Central memory CD8-positive, alpha-beta T cell (primary cell): ENCODE results near the gene RND1.
"Not testable (repeated sequence)": the region's sequence is repeated elsewhere in the genome, so short reads cannot be mapped to it uniquely, and the experiment has no call there.

Experiments
- ATAC-seq: fragments of 150-1000 bp; cut with Tn5 transposase; replicated peaks from 2 replicates; pipeline ENCODE4 v1.10.0; 2022; ENCODE audit warnings: mild to moderate bottlenecking, moderate FRiP score, moderate number of reproducible peaks; ENCODE audit not compliant: poor library complexity, severe bottlenecking; ENCODE audit errors: extremely low read depth
- DNase-seq, 2 donors: peaks; one replicate each; pipeline ENCODE4 v3.0.0; 2021; ENCODE audit warnings: low spot score in 2 of 2
- H3K27ac Mint-ChIP-seq: one replicate; pipeline ENCODE4 v1.8.0; 2022; ENCODE audit warnings: low read depth, mild to moderate bottlenecking, moderate library complexity, mixed read lengths
- H3K27me3 Mint-ChIP-seq: one replicate; pipeline ENCODE4 v1.8.0; 2022; ENCODE audit warnings: mixed read lengths
- H3K36me3 Mint-ChIP-seq: one replicate; pipeline ENCODE4 v1.8.0; 2022; ENCODE audit warnings: mild to moderate bottlenecking, moderate library complexity, mixed read lengths; ENCODE audit not compliant: insufficient read depth
- H3K4me1 Mint-ChIP-seq: one replicate; pipeline ENCODE4 v1.8.0; 2022; ENCODE audit warnings: mixed read lengths
- H3K4me3 Mint-ChIP-seq: one replicate; pipeline ENCODE4 v1.8.0; 2022; ENCODE audit warnings: mild to moderate bottlenecking, moderate library complexity, mixed read lengths
- H3K9me3 Mint-ChIP-seq: one replicate; pipeline ENCODE4 v1.8.0; 2022; ENCODE audit warnings: mixed read lengths

RND1 gene

DNA sequence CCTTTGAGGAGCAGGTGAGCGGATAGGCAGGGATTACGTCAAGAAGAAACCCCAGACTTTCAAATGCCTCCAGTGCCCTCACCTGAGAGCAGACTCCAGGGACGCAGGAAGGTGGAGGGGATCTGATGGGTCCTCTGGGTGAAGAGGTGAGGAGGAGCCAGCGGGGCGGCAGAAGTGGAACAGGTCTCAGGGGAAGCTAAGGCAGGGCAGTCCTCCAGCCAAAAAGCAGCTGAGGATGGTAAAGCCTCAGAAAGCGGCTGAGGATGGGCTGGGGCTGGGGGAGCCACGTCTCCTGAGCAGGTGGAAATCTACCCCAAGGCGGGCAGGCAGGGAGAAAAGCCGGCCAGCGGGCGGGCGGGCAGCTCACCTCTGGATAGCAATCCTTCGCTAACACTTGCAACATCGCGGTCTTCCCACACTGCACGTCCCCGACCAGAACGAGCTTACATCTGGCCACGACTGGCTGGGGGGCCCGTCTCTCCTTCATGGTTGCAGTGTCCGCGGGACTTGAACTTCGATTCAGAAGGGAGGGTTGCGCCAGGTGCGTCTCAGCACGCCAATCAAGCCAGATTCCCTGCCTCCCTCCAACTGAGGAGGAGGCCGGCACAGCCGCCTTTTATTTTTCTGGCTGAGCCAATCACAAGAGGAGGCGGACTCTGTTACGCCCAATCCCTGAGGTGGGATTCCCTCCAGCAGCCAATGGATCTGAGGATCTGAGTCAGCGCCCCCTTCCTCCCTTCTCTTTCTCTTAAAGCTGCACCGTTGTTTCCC lies at the start of gene RND1:
Gene RND1 (minus strand): TSS at position 590 of the 771 bp plus-strand sequence. CDS start 103 bp downstream, at position 487.
- H3K36me3 Mint-ChIP-seq = peaks cover 10% of the 10 kb centered on the region
- ATAC-seq (peak; percentile 93), DNase-seq (peak; percentile 64 to 77)
- peak within 1 kb of the TSS; percentile 78 for H3K4me3 Mint-ChIP-seq
- H3K4me1 Mint-ChIP-seq = peaks cover 24% of the 10 kb centered on the region
- no peaks in the 10 kb centered on the region for H3K9me3 Mint-ChIP-seq
- peak within 1 kb of the TSS; percentile 87 for H3K27ac Mint-ChIP-seq
- peaks cover 41% of the 10 kb centered on the region for H3K27me3 Mint-ChIP-seq

DNA sequence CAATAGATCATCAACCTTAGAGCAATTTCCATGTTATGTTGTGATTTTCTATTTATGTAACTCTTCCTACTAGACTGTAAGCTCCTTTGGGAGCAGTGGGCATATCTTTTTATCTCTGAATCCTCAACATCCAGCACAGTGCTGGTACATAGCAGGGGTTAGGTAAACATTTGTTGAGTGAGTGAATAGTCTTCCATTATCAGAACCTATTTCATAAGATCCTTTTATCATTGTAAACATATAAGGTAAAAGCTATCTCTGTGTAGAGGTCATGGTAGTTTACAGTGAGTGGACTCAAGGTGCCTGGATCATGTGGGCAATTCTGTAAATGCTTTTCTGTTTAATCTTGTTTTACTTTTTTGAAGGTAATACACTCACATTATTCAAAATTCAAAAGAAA lies 44.5 kb upstream of the RND1 start:
- no peak for DNase-seq
- no peaks in the 10 kb centered on the region for H3K9me3 Mint-ChIP-seq
- H3K4me1 Mint-ChIP-seq = no peaks in the 10 kb centered on the region
- H3K27me3 Mint-ChIP-seq = no peaks in the 10 kb centered on the region
- ATAC-seq = no peak
- H3K4me3 Mint-ChIP-seq = no peak overlapping the region
- no peak overlapping the region for H3K27ac Mint-ChIP-seq
- H3K36me3 Mint-ChIP-seq = no peaks in the 10 kb centered on the region

DNA sequence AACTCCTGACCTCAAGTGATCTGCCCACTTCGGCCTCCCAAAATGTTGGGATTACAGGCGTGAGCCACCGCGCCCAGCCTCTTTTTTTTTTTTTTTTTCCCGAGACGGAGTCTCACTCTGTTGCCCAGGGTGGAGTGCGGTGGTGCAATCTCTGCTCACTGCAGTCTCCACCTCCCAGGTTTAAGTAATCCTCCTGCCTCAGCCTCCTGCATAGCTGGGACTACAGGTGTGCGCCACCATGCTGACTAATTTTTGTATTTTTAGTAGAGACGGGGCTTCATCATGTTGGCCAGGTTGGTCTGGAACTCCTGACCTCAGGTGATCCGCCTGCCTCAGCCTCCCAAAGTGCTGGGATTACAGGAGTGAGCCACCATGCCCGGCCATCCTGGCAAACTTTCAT lies 44.0 kb upstream of the RND1 start:
- not testable (repeated sequence) for ATAC-seq, DNase-seq, H3K4me3 Mint-ChIP-seq, H3K9me3 Mint-ChIP-seq, H3K27me3 Mint-ChIP-seq, H3K4me1 Mint-ChIP-seq, H3K36me3 Mint-ChIP-seq, H3K27ac Mint-ChIP-seq

DNA sequence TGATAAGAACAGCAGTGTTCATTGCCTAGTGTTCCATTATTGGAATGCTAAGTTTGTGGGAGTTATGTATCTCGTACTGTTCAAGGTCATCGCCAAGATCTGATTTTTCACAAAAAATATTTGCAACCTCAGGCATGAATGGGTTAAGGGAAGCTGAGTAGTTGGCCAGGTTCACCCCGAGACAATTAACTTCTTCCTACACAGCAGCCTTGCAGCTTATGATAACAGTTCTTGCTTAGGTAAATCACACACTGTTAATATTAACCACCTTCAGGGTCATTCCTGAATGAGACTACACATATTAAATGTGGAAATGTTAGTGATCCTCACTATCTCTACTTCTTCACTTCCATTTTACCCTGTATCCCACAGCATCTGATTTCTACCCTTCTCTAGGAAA lies 41.6 kb upstream of the RND1 start:
- Mint-ChIP-seq H3K27me3 (no peaks in the 10 kb centered on the region), H3K36me3 (no peaks in the 10 kb centered on the region), H3K4me1 (peaks cover 5% of the 10 kb centered on the region), H3K9me3 (no peaks in the 10 kb centered on the region), H3K27ac (no peak overlapping the region), H3K4me3 (no peak overlapping the region)
- DNase-seq = no peak
- no peak for ATAC-seq

DNA sequence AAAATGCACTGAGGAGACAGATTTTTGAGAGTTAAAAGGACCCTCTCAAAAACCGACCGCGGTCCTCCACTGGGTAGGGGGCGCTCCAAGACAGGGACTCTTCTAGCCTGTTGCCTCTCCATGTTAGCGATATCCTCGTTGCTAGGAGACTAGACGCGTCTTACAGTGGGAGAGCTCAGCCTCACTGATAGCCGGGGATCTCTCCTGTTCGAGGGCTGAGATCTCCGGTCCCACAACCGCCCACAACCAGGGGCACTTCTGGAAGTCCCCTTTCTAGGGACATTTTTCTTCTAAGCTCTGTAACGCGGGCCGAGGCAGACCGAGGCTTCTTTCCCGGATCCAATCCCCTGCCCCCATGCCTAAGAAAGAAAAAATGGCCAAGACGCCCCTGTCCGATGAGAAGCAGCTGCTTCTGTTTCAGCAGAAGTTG lies 38.3 kb upstream of the RND1 start:
- H3K27ac Mint-ChIP-seq = peak overlapping the region; percentile 59
- H3K9me3 Mint-ChIP-seq = no peaks in the 10 kb centered on the region
- ATAC-seq (peak; percentile 99), DNase-seq (peak; percentile 67 to 69)
- no peaks in the 10 kb centered on the region for H3K27me3 Mint-ChIP-seq
- H3K4me3 Mint-ChIP-seq = peak overlapping the region; percentile 50
- peaks cover 2% of the 10 kb centered on the region for H3K36me3 Mint-ChIP-seq
- peaks cover 5% of the 10 kb centered on the region for H3K4me1 Mint-ChIP-seq

DNA sequence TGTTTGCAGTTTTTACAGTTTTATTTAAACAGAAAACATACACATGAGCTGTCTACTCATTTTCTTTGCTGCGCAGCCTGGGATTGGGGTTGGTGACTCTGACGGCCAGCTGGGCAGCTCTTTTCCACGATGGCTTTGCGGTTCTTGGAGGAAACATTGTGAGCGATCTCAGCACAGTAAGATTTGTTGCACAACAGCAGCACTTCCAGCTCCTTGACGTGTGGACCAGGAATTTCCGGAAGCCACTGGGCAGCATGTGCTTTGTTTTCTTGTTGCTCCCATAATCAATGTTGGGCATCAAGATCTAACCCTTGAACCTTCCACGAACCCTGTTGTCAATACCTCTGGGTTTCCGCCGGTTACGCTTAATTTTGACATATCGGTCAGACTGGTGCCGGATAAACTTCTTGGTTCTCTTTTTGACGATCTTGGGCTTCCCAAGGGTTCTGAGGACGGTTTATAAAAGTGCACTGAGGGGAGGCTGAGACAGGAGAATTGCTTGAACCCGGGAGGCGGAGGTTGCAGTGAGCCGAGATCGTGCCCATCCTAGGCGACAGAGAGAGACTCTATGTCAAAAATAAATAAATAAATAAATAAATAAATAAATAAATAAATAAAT lies 37.8 kb upstream of the RND1 start:
- no peaks in the 10 kb centered on the region for H3K9me3 Mint-ChIP-seq
- DNase-seq (no peak), ATAC-seq (no peak)
- H3K36me3 Mint-ChIP-seq = peaks cover 2% of the 10 kb centered on the region
- peak overlapping the region; percentile 59 for H3K27ac Mint-ChIP-seq
- H3K4me1 Mint-ChIP-seq = peaks cover 5% of the 10 kb centered on the region
- H3K27me3 Mint-ChIP-seq = peaks cover 2% of the 10 kb centered on the region
- H3K4me3 Mint-ChIP-seq = peak overlapping the region; percentile 50

DNA sequence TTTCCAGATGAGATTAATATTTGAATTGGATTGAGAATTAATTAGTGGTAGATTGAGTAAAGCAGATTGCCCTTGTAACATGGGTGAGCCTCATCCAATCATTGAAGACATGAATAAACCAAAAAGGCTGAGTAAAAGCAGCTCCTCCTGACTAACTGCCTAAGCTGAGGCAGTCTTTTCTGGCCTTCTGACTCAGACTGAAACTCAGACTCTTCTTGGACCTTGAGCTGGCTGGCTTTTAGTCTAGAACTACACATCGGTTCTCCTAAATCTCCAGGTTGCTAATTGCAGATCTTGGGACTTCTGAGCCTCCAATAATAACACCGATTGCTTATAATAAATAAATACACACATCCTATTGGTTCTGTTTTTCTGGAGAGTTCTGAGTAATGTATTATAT lies 35.6 kb upstream of the RND1 start:
- peaks cover 5% of the 10 kb centered on the region for H3K4me1 Mint-ChIP-seq
- H3K27me3 Mint-ChIP-seq = peaks cover 10% of the 10 kb centered on the region
- ATAC-seq (no peak), DNase-seq (no peak)
- no peak overlapping the region for H3K27ac Mint-ChIP-seq
- H3K9me3 Mint-ChIP-seq = no peaks in the 10 kb centered on the region
- H3K36me3 Mint-ChIP-seq = peaks cover 2% of the 10 kb centered on the region
- no peak overlapping the region for H3K4me3 Mint-ChIP-seq

DNA sequence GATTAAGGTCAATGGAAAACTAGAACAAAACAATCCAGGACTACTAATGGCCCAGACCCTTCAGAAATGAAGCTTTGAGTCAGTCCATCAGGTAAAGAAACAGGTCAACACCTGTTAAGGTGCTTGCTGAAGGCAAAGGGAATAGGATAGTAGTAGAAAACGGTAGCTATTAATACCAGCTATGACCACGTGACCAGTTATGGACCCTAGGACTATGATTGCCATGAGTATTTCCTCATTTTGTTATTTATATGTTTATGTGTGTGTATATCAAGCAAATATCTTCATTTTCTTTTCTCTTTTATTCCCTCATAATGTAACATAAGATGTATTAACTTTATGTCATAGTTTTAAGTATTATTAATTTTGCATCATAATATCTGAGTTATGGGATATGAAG lies 34.0 kb upstream of the RND1 start:
- H3K27ac Mint-ChIP-seq = no peak overlapping the region
- H3K27me3 Mint-ChIP-seq = peaks cover 14% of the 10 kb centered on the region
- peaks cover 5% of the 10 kb centered on the region for H3K4me1 Mint-ChIP-seq
- ATAC-seq (no peak), DNase-seq (no peak)
- no peak overlapping the region for H3K4me3 Mint-ChIP-seq
- H3K9me3 Mint-ChIP-seq = no peaks in the 10 kb centered on the region
- H3K36me3 Mint-ChIP-seq = peaks cover 2% of the 10 kb centered on the region

DNA sequence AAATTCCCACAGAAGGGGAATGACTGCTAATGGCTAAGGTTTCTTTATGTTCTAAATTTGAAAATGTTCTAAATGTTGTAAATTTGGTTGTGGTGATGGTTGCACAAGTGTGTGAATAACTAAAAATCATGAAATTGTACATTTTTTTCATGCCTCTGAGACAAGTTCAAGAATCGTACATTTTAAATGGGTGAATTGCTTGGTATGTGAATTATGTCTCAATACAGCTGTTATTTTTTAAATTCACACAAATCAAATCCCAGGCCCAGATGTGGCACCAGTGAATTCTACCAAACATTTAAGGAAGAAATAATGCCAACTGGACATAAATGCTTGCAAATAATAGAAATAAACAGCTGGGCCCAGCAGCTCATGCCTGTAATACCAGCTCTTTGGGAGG lies 28.6 kb upstream of the RND1 start:
- H3K4me3 Mint-ChIP-seq = no peak overlapping the region
- no peak overlapping the region for H3K27ac Mint-ChIP-seq
- H3K27me3 Mint-ChIP-seq = peaks cover 38% of the 10 kb centered on the region
- ATAC-seq (no peak), DNase-seq (no peak)
- peaks cover 5% of the 10 kb centered on the region for H3K4me1 Mint-ChIP-seq
- H3K36me3 Mint-ChIP-seq = no peaks in the 10 kb centered on the region
- no peaks in the 10 kb centered on the region for H3K9me3 Mint-ChIP-seq

DNA sequence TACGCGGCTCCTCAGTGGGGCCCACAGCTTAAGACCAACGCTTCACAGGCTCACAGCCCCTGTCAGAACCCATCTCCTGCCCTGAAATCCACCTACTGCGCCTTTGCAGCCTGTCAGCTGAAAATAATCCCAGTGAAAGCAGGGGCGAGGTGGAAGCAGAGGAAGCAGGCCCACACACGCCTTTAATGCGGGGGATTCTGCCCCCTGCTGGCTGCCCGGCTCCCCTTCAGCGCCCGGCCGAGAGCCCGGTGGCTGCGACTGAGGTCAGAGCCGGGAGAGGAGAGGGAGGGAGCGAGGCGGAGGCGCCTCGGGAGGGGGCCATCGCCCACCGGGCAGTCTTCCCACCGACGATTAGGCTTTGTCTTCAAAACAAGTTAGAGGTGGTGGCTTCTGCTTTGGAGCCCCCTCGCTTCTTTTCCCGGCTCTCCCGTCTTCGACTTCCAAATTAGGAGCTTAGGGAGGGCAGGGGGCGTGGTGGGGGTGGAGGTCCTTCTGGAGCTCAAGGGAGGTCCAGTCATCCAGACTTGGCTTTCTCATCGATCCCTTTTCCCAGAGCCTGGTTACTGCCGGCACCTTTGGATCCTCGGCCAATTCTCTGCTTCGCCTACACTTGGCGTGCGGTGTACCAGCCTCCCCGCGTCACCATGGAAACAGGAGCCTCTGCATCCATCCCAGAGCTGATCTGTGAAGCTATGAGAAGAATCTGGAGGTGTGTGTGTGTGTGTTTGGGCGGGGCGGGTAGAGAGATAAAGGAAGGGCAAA lies 25.2 kb upstream of the RND1 start:
- H3K9me3 Mint-ChIP-seq = no peaks in the 10 kb centered on the region
- ATAC-seq = peak; percentile 94
- peak overlapping the region; percentile 7 for H3K27ac Mint-ChIP-seq
- H3K36me3 Mint-ChIP-seq = no peaks in the 10 kb centered on the region
- H3K27me3 Mint-ChIP-seq = peaks cover 28% of the 10 kb centered on the region
- peak; percentile 63 to 64 for DNase-seq
- peaks cover 5% of the 10 kb centered on the region for H3K4me1 Mint-ChIP-seq
- no peak overlapping the region for H3K4me3 Mint-ChIP-seq

DNA sequence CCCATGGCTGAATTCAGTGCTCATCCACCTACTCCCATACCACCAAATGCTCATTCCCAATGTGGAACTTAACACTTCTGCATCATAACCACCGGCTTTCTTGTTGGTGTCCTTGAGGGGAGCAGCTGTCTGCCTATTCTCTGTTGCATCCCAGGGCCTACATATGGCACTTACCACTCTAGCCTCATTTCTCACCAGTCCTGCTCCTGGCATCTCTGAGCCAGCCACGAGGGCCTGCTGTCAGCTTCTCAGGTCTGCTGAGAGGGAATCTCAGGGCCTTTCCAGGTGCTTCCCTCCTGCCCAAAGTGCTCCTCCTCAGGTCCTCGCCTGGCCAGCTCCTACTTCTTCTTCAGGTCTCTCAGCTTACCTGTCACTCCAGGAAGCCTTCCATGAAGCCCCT lies 24.0 kb upstream of the RND1 start:
- H3K27me3 Mint-ChIP-seq = peaks cover 24% of the 10 kb centered on the region
- ATAC-seq (no peak), DNase-seq (no peak)
- no peak overlapping the region for H3K27ac Mint-ChIP-seq
- no peaks in the 10 kb centered on the region for H3K9me3 Mint-ChIP-seq
- peaks cover 5% of the 10 kb centered on the region for H3K4me1 Mint-ChIP-seq
- H3K36me3 Mint-ChIP-seq = no peaks in the 10 kb centered on the region
- H3K4me3 Mint-ChIP-seq = no peak overlapping the region

DNA sequence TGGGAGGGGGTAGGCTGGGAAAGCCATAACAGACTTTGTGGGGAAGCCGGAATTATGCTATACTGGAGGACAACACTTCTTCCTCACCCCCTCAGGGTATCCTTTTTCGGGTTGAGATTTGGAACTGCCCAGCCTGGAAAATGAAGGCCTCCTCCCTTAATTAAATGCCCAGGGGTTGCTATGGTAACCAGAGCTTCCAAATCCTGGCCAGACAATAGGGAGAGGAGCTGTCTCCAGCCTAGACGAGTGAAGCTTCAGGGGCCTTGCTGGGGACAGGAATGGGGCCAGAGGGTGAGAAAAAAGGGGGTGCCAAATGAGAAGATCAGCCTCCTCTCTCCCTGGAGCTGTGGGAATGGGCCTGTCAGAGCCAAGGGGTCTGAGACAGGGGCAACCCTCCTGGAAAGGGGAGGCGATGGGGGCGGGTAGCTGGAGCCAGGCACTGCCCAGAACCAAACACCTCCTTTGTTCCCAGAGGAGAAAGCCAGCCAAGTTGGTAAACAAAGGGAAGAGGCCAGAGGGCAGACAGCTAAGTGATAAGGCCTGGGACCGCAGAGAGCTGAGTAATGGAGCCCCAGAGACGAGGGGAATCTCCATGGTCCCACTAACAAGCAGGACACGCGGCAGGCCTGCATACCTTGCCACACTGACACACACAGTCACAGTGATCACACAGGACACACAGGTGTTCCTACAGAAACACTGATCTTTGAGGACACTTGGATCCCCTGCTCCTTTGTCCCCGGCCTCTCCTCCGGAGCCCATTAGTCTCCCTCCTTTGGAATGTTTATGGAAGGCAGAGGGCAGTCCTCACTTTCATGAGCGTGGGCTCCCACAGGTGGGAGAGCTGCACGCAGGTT lies 17.9 kb upstream of the RND1 start:
- DNase-seq = no peak
- Mint-ChIP-seq H3K36me3 (no peaks in the 10 kb centered on the region), H3K4me3 (no peak overlapping the region), H3K4me1 (no peaks in the 10 kb centered on the region), H3K9me3 (no peaks in the 10 kb centered on the region), H3K27ac (no peak overlapping the region), H3K27me3 (peaks cover 44% of the 10 kb centered on the region)
- no peak for ATAC-seq
